ENCODE data around the gene FCSK. TPM values are rescaled to one million over a fixed set of nuclear protein-coding genes. Genes with fewer than 3 reads are reported as not detected.

The FCSK gene
- total and polyA plus RNA-seq, 2 of the 13 experiments (the other 11 are each of a cell fraction or from before 2014, with no cell fraction given), result 9.1 to 19.2 TPM

DNA sequence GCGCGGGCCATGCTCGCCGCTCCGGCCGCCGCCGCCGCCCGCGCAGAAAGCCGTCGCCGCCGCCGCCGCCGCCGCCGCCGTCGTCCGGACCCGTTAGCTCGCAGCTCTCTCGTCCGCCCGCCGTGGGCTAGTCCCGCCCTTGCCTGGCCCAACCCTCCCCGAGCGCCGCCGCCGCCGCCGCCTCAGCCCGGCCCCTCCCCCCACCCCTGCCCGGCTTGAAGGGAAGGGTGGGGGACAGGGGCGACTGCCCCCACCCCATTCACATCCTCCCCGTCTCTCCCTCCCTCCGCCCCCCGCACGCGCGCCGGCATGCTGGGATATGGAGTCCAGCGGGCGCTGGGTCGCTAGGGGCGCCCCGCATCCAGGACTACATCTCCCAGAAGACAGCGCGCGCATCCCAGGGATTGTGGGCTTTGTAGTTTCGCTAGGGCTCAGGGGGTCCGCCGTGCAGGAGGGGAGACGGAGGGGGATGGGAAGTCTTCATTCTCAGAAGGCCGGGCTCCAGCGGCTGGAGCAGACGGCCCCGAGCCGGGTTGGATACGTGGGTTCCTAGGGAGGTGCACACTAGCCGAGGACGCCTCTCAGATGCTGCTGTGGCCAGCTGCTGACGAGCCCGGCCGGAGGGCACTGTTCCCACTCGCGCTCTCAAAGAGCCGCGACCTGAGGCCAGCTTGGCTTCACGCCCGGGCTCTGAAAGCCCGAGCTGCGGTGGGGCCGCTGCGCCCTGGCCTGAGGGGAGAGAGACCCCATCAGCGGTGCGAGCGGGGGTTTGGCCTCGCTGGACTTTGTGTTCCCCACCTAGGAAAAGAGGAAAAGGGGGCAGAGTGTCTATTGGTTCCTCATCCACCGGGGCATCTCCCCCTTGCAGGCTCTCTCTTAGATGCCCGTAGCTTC lies 15.2 kb upstream of the FCSK start, which contains the start of gene ST3GAL2 (continued):
- TF ChIP-seq STAG1 (CRISPR knock-in tag; IDR thresholded peaks at IDR 0.05) (no peak), TCF12 (IDR thresholded peaks at IDR 0.05) (no peak), TCF12 (CRISPR knock-in tag; IDR thresholded peaks at IDR 0.05) (peak; percentile 86), NRL (CRISPR knock-in tag; IDR thresholded peaks at IDR 0.05; ENCODE audit: borderline replicate concordance) (peak; percentile 58; the same call in 1 of the 2 replicates), NFIB (CRISPR knock-in tag; IDR thresholded peaks at IDR 0.05; ENCODE audit: borderline replicate concordance) (no peak), ZNF329 (CRISPR knock-in tag; IDR thresholded peaks at IDR 0.05; ENCODE audit: low read depth) (no peak), FOXA1 (IDR thresholded peaks at IDR 0.05) (no peak), FOXA1 (CRISPR knock-in tag; IDR thresholded peaks at IDR 0.05) (no peak)
- TF ChIP-seq, protein P1, sequence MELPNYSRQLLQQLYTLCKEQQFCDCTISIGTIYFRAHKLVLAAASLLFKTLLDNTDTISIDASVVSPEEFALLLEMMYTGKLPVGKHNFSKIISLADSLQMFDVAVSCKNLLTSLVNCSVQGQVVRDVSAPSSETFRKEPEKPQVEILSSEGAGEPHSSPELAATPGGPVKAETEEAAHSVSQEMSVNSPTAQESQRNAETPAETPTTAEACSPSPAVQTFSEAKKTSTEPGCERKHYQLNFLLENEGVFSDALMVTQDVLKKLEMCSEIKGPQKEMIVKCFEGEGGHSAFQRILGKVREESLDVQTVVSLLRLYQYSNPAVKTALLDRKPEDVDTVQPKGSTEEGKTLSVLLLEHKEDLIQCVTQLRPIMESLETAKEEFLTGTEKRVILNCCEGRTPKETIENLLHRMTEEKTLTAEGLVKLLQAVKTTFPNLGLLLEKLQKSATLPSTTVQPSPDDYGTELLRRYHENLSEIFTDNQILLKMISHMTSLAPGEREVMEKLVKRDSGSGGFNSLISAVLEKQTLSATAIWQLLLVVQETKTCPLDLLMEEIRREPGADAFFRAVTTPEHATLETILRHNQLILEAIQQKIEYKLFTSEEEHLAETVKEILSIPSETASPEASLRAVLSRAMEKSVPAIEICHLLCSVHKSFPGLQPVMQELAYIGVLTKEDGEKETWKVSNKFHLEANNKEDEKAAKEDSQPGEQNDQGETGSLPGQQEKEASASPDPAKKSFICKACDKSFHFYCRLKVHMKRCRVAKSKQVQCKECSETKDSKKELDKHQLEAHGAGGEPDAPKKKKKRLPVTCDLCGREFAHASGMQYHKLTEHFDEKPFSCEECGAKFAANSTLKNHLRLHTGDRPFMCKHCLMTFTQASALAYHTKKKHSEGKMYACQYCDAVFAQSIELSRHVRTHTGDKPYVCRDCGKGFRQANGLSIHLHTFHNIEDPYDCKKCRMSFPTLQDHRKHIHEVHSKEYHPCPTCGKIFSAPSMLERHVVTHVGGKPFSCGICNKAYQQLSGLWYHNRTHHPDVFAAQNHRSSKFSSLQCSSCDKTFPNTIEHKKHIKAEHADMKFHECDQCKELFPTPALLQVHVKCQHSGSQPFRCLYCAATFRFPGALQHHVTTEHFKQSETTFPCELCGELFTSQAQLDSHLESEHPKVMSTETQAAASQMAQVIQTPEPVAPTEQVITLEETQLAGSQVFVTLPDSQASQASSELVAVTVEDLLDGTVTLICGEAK (IDR thresholded peaks at IDR 0.05), result no peak
- TF ChIP-seq, protein P1 (CRISPR knock-in tag; IDR thresholded peaks at IDR 0.05), result peak; percentile 47; the same call in 1 of the 2 replicates
- TF ChIP-seq, protein P2, sequence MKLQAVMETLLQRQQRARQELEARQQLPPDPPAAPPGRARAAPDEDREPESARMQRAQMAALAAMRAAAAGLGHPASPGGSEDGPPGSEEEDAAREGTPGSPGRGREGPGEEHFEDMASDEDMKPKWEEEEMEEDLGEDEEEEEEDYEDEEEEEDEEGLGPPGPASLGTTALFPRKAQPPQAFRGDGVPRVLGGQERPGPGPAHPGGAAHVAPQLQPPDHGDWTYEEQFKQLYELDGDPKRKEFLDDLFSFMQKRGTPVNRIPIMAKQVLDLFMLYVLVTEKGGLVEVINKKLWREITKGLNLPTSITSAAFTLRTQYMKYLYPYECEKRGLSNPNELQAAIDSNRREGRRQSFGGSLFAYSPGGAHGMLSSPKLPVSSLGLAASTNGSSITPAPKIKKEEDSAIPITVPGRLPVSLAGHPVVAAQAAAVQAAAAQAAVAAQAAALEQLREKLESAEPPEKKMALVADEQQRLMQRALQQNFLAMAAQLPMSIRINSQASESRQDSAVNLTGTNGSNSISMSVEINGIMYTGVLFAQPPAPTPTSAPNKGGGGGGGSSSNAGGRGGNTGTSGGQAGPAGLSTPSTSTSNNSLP (IDR thresholded peaks at IDR 0.05; ENCODE audit: low read depth, low read length), result no peak
- TF ChIP-seq, protein P3, sequence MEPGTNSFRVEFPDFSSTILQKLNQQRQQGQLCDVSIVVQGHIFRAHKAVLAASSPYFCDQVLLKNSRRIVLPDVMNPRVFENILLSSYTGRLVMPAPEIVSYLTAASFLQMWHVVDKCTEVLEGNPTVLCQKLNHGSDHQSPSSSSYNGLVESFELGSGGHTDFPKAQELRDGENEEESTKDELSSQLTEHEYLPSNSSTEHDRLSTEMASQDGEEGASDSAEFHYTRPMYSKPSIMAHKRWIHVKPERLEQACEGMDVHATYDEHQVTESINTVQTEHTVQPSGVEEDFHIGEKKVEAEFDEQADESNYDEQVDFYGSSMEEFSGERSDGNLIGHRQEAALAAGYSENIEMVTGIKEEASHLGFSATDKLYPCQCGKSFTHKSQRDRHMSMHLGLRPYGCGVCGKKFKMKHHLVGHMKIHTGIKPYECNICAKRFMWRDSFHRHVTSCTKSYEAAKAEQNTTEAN (CRISPR knock-in tag; conservative IDR thresholded peaks at IDR 0.05), result peak; percentile 37; the same call in 1 of the 2 replicates
- TF ChIP-seq, protein P4, sequence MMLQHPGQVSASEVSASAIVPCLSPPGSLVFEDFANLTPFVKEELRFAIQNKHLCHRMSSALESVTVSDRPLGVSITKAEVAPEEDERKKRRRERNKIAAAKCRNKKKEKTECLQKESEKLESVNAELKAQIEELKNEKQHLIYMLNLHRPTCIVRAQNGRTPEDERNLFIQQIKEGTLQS (CRISPR knock-in tag; IDR thresholded peaks at IDR 0.05), result no peak; the same call in none of the 2 replicates
- TF ChIP-seq, protein P5, sequence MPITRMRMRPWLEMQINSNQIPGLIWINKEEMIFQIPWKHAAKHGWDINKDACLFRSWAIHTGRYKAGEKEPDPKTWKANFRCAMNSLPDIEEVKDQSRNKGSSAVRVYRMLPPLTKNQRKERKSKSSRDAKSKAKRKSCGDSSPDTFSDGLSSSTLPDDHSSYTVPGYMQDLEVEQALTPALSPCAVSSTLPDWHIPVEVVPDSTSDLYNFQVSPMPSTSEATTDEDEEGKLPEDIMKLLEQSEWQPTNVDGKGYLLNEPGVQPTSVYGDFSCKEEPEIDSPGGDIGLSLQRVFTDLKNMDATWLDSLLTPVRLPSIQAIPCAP (CRISPR knock-in tag; IDR thresholded peaks at IDR 0.05; ENCODE audit: low read depth), result no peak

Measured in HepG2 (cell line).